ENCODE results near the gene SPIN1.

The SPIN1 gene

DNA sequence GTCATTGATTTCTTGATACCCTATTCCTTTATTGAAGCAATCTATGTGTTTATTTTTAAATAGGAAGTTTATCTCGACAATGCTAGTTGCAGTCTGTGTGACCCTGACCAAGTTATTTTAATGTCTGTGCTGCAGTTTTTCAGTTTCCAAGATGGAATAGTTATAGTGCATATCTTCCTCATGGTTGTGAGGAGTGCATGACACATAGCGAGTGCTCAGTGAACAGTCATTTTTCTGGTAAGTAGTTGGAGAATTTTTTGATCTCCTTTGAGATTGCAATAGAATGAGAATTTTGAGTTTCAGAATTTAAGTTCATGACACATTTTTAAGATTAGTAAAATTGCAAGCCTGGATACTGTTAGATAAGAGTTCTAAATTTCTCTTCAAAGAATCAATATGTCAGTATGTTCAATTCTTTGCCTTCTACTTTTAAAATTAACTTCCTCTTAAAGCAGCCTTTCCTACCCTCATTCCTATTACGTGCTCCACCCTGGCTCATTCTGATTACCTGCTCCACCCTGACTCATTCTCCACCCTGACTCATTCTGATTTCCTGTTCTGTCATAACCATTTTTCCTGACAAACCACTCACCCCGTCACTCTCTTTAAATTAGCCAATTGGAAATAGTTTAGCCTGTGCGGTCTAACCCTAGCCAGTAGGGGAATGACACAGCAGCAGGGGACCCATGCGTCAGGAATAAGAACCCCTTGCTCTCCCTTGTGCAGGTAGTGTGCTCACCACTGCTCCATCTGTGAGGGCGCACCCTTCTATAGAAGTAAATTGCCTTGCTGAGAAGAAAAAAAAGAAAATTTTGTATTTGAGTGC is 30.7 kb downstream of the SPIN1 start:
- peak; percentile 58 for DNase-seq (ENCODE audit: low read depth)
- TF ChIP-seq, protein P1, sequence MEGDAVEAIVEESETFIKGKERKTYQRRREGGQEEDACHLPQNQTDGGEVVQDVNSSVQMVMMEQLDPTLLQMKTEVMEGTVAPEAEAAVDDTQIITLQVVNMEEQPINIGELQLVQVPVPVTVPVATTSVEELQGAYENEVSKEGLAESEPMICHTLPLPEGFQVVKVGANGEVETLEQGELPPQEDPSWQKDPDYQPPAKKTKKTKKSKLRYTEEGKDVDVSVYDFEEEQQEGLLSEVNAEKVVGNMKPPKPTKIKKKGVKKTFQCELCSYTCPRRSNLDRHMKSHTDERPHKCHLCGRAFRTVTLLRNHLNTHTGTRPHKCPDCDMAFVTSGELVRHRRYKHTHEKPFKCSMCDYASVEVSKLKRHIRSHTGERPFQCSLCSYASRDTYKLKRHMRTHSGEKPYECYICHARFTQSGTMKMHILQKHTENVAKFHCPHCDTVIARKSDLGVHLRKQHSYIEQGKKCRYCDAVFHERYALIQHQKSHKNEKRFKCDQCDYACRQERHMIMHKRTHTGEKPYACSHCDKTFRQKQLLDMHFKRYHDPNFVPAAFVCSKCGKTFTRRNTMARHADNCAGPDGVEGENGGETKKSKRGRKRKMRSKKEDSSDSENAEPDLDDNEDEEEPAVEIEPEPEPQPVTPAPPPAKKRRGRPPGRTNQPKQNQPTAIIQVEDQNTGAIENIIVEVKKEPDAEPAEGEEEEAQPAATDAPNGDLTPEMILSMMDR (conservative IDR thresholded peaks at IDR 0.05; ENCODE audit: control insufficient read depth, insufficient read depth, low read depth, low read length): no peak
- no peak overlapping the region for H3K4me3 ChIP-seq (ENCODE audit: control insufficient read depth, low read depth, low read length)

- no peak overlapping the region for H3K4me3 ChIP-seq (ENCODE audit: control insufficient read depth, low read depth, low read length)
- DNase-seq (ENCODE audit: low read depth): peak; percentile 15
- TF ChIP-seq, protein P1 (conservative IDR thresholded peaks at IDR 0.05; ENCODE audit: control insufficient read depth, insufficient read depth, low read depth, low read length): no peak
These were observed 32.0 kb downstream of the SPIN1 start for GRCh38 chr9:88420227-88420626.

- DNase-seq (ENCODE audit: low read depth): no peak
- TF ChIP-seq, protein P1 (conservative IDR thresholded peaks at IDR 0.05; ENCODE audit: control insufficient read depth, insufficient read depth, low read depth, low read length): no peak
- H3K4me3 ChIP-seq (ENCODE audit: control insufficient read depth, low read depth, low read length): no peak overlapping the region
These were observed 33.1 kb downstream of the SPIN1 start for GRCh38 chr9:88421348-88421747.

GRCh38 chr9:88425538-88425950 is 37.3 kb downstream of the SPIN1 start:
- no peak overlapping the region for H3K4me3 ChIP-seq (ENCODE audit: control insufficient read depth, low read depth, low read length)
- TF ChIP-seq, protein P1 (conservative IDR thresholded peaks at IDR 0.05; ENCODE audit: control insufficient read depth, insufficient read depth, low read depth, low read length): no peak

DNA sequence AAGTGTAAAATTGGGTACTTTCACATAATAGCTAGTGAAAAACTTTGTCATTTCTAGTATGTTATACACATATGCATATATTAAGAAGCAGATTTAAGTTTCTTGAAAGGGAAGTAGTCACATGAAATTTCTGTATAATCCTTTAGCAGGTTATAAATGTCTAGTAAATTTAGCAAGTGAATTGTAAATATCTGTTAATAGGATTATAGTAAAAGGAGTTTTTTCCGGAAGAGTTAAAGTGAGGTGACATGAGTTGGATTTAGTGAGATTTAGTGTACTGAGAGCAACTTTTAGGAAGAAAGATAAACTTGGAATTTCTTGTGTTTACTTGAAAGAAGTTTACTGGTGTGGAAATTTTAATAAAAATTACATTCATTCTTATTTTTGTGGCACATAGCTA is 38.4 kb downstream of the SPIN1 start:
- TF ChIP-seq, protein P1 (conservative IDR thresholded peaks at IDR 0.05; ENCODE audit: control insufficient read depth, insufficient read depth, low read depth, low read length): no peak
- DNase-seq (ENCODE audit: low read depth): no peak
- H3K4me3 ChIP-seq (ENCODE audit: control insufficient read depth, low read depth, low read length): no peak overlapping the region

More at GRCh38 chr9:88425538-88425950, 37.3 kb downstream of the SPIN1 start:
- DNase-seq (ENCODE audit: low read depth): peak; percentile 37

GRCh38 chr9:88429595-88430430 is 41.6 kb downstream of the SPIN1 start:
- no peak overlapping the region for H3K4me3 ChIP-seq (ENCODE audit: control insufficient read depth, low read depth, low read length)
- no peak for DNase-seq (ENCODE audit: low read depth)
- TF ChIP-seq, protein P1 (conservative IDR thresholded peaks at IDR 0.05; ENCODE audit: control insufficient read depth, insufficient read depth, low read depth, low read length): no peak

All from fibroblast of mammary gland (primary cell).